ACC112 (cell line): ENCODE results near the gene FAM170B.

ENCODE experiments used
- H2AFZ ChIP-seq: fragments of 200-600 bp; sonication (generic); one replicate; pipeline ENCODE4 v1.6.0; 2017; ENCODE audit warnings: antibody characterized with exemption, low read length; ENCODE audit not compliant: unreplicated experiment
- H3K27ac ChIP-seq: fragments of 200-600 bp; sonication (generic); 2 replicates; pipeline ENCODE4 v1.5.1; 2014; ENCODE audit warnings: low read depth, mild to moderate bottlenecking, antibody characterized with exemption, low read length, moderate library complexity
- H3K27me3 ChIP-seq: fragments of 200-600 bp; sonication (generic); 2 replicates; pipeline ENCODE4 v1.6.1; 2014; ENCODE audit warnings: mild to moderate bottlenecking, antibody characterized with exemption, low read length, moderate library complexity, mixed read lengths; ENCODE audit not compliant: insufficient read depth
- H3K36me3 ChIP-seq: fragments of 200-600 bp; sonication (generic); 2 replicates; pipeline ENCODE4 v1.6.1; 2016; ENCODE audit warnings: mild to moderate bottlenecking, antibody characterized with exemption, low read length, moderate library complexity, mixed read lengths; ENCODE audit not compliant: insufficient read depth
- H3K4me1 ChIP-seq: fragments of 200-600 bp; sonication (generic); one replicate; pipeline ENCODE4 v1.6.1; 2016; ENCODE audit warnings: low read length, mixed read lengths; ENCODE audit not compliant: insufficient read depth, unreplicated experiment, control insufficient read depth
- H3K4me3 ChIP-seq: fragments of 200-600 bp; sonication (generic); 2 replicates; pipeline ENCODE4 v1.5.1; 2014; ENCODE audit warnings: mild to moderate bottlenecking, low read depth, low read length
- H3K79me2 ChIP-seq: fragments of 200-600 bp; sonication (generic); one replicate; pipeline ENCODE4 v1.6.0; 2016; ENCODE audit warnings: low read length; ENCODE audit not compliant: control insufficient read depth, unreplicated experiment, insufficient read depth

The FAM170B gene

DNA sequence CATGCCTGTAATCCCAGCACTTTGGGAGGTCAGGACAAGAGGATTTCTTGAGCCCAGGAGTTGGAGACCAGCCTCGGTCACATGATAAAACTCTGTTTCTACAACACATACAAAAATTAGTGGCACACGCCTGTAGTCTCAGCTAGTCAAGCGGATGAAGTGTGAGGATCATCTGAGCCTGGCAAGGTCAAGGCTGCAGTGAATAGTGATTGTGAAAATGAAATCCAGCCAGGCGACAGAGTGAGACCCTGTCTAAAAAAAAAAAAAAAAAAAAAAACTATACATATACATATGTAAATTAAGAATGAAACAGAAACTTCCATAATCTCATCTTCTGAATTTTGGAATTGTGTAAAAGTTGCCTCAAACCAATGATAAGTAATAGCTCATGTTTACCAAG is 18.2 kb upstream of the FAM170B start:
- Histone ChIP-seq H3K27ac (no peak overlapping the region), H3K27me3 (peaks cover 72% of the 10 kb centered on the region)

DNA sequence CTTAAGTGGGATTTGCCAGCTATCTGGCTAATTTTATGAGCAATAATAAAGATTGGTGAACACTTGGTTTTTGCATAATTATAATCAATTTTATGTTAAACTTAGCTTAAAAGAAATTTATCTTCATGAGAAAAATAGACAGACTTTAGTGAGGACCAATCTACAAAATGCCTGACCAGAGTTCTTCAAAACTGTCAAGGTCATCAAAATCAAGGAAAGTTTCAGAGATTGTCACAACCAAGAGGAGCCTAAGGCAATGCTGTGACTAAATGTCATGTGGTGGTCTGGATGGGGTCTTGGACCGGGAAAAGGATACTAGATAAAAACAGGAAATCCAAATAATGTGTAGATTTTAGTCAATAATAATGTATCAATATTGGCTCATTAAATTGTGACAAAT is 17.7 kb upstream of the FAM170B start:
- Histone ChIP-seq H3K27ac (no peak overlapping the region), H3K27me3 (peaks cover 67% of the 10 kb centered on the region), H3K79me2 (no peaks in the 10 kb centered on the region), H2AFZ (no peak overlapping the region), H3K4me3 (no peak overlapping the region), H3K4me1 (no peaks in the 10 kb centered on the region), H3K36me3 (no peaks in the 10 kb centered on the region)

More for the DNA sequence above, 18.2 kb upstream of the FAM170B start:
- H3K4me3 ChIP-seq, result no peak overlapping the region
- H2AFZ ChIP-seq, result no peak overlapping the region
- no peaks in the 10 kb centered on the region for H3K36me3 ChIP-seq
- no peaks in the 10 kb centered on the region for H3K79me2 ChIP-seq
- H3K4me1 ChIP-seq, result no peaks in the 10 kb centered on the region

- Histone ChIP-seq H3K36me3 (no peaks in the 10 kb centered on the region), H3K27ac (no peak overlapping the region), H3K79me2 (no peaks in the 10 kb centered on the region), H3K4me1 (no peaks in the 10 kb centered on the region), H3K4me3 (no peak overlapping the region), H2AFZ (no peak overlapping the region), H3K27me3 (peaks cover 65% of the 10 kb centered on the region)
These were observed 17.2 kb upstream of the FAM170B start for GRCh38 chr10:49151025-49151445.

- Histone ChIP-seq H3K27ac (no peak overlapping the region), H3K36me3 (no peaks in the 10 kb centered on the region), H3K4me3 (no peak overlapping the region), H3K4me1 (no peaks in the 10 kb centered on the region), H2AFZ (no peak overlapping the region), H3K79me2 (no peaks in the 10 kb centered on the region), H3K27me3 (peaks cover 59% of the 10 kb centered on the region)
These were observed 16.6 kb upstream of the FAM170B start for GRCh38 chr10:49150426-49150825.

GRCh38 chr10:49149881-49150280 is 16.1 kb upstream of the FAM170B start:
- Histone ChIP-seq H3K4me3 (no peak overlapping the region), H3K79me2 (no peaks in the 10 kb centered on the region), H3K27ac (no peak overlapping the region), H3K4me1 (no peaks in the 10 kb centered on the region), H3K36me3 (no peaks in the 10 kb centered on the region), H3K27me3 (peaks cover 54% of the 10 kb centered on the region), H2AFZ (no peak overlapping the region)

DNA sequence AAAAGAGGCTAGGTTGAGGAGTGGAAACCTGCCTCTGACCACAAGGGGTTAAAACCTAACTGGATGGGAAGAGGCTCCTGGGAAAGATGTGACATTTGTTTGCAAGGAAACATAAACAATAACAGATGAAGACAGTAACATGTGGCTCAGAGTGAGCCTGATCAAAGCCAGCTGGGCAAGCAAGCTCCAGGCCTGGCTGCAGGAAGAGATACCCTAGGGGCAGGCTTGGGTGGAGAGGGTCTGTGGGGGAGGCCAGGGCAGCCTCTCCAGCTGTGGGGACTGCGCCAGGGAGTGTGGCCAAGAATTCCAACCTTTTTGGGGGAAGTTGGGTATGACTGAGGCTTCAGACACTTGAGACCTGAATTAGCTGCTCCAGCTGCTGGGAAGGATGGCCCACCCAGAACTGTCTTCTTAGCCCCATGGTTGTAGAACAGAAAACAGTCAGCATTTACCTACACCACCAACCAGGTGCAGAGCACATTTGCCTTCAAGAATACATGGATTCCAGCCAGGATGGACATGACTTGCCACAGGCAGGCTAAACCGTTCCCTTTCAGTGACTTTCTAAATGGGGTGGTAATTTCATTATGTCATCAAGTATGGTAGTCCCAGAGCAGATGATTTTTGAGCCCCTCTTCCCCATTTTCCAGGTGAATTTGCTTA is 10.4 kb upstream of the FAM170B start:
- Histone ChIP-seq H3K36me3 (no peaks in the 10 kb centered on the region), H3K27me3 (peaks cover 7% of the 10 kb centered on the region; the same call in 1 of the 2 replicates), H3K27ac (no peak overlapping the region), H3K4me3 (no peak overlapping the region), H2AFZ (no peak overlapping the region), H3K79me2 (no peaks in the 10 kb centered on the region), H3K4me1 (peaks cover 21% of the 10 kb centered on the region)

GRCh38 chr10:49143249-49143648 is 9.4 kb upstream of the FAM170B start:
- no peak overlapping the region for H2AFZ ChIP-seq
- H3K36me3 ChIP-seq, result no peaks in the 10 kb centered on the region
- peaks cover 29% of the 10 kb centered on the region for H3K4me1 ChIP-seq
- H3K27me3 ChIP-seq, result peaks cover 4% of the 10 kb centered on the region; the same call in 1 of the 2 replicates
- no peak overlapping the region for H3K27ac ChIP-seq
- no peak overlapping the region for H3K4me3 ChIP-seq
- H3K79me2 ChIP-seq, result no peaks in the 10 kb centered on the region

DNA sequence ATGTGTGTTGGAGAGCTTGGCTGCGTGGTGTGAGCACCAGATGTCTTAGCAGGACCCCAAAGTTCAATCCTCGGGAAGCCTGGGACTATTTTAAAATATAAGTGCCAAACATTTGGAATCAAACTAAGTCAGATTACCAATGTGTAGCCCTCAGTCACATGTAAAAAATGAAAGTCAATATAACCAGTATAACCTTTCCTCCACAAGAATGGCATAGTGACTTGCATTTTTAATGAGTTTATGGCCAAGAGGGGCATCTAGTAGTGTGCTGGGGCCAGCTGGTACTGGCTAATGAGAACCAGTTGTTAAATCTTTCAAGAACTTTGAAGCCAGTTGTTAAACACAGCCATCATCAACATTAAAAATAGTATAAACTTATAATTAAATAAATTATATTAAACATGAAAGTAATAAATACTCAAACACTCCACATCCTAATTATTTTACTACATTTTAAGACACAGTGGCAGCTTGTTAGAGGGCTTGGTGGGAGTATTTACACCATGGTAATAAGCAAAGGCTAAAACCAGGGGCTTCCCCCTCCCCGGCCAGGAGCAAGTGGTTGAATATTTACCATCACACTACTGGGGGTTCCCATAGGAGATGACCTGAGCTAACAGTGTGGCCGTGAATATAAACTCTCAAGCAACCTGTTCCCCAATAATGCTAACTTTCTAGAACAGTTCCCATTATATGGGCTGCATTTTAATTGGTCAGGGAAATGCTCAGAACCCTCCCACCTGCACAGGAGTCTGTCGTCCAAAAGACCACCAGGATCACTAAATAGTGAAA is 7.9 kb upstream of the FAM170B start:
- Histone ChIP-seq H3K79me2 (no peaks in the 10 kb centered on the region), H3K36me3 (no peaks in the 10 kb centered on the region), H3K27ac (no peak overlapping the region), H2AFZ (no peak overlapping the region), H3K4me3 (no peak overlapping the region), H3K27me3 (no peaks in the 10 kb centered on the region), H3K4me1 (peaks cover 29% of the 10 kb centered on the region)

DNA sequence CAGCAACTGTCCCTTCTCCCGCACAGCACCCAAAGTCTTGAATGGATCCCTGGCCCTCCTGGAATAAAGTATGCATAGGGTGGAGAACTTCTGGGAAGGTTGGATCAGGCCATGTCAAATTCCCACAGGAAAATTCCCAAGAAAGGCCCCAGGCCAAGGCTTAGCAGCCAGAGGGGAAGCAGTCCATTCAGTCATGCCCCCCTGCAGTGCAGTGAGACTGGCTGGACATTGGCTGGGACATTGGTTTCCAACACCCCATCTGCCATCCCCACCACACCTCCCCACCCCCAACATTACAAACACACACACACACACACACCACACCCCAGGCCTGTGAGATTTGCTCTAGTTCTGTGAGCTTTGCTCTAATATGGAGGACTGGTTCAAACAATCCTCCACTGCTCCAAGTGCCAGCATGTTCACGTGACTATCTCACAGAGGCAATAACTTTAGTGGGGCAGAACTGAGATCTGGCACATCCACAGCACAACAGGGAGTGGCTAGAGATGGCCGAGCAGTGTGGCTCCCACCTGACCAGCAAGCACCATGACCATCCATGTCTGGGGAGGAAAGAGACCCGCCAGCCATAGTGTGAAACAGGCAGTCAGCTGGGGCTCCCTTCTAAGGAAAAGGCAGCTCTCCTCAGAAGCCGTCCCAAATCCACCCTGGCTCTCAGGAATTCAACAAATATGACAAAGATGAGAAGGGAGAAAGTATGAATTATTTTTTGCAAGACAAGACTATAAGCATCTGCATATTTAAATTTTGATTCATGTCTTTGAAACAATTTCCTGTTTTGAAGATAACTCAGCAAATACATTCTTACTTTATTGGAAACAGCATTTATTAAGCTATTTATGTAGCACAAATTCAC is 6.7 kb upstream of the FAM170B start:
- Histone ChIP-seq H2AFZ (peak overlapping the region; percentile 73), H3K79me2 (no peaks in the 10 kb centered on the region), H3K4me1 (peaks cover 29% of the 10 kb centered on the region), H3K27ac (peak overlapping the region; percentile 92), H3K27me3 (peaks cover 8% of the 10 kb centered on the region; the same call in 1 of the 2 replicates), H3K36me3 (no peaks in the 10 kb centered on the region), H3K4me3 (peak overlapping the region; percentile 39; the same call in 1 of the 2 replicates)

- H3K4me1 ChIP-seq, result peaks cover 29% of the 10 kb centered on the region
- H3K27ac ChIP-seq, result peak overlapping the region; percentile 92
- H3K4me3 ChIP-seq, result no peak overlapping the region; the same call in 1 of the 2 replicates
- H3K27me3 ChIP-seq, result peaks cover 12% of the 10 kb centered on the region; the same call in 1 of the 2 replicates
- H3K79me2 ChIP-seq, result no peaks in the 10 kb centered on the region
- H2AFZ ChIP-seq, result peak overlapping the region; percentile 73
- no peaks in the 10 kb centered on the region for H3K36me3 ChIP-seq
These were observed 6.0 kb upstream of the FAM170B start for GRCh38 chr10:49139846-49140195.
